Neural progenitor cell (in vitro differentiated cells): Measurements from ENCODE around the gene FAM174B. TPM values are rescaled to one million over a fixed set of nuclear protein-coding genes. Genes with fewer than 3 reads are reported as not detected.

ENCODE experiments used
- DNase-seq: peaks from one replicate; pipeline ENCODE4 v3.0.0-alpha.2; 2016; ENCODE audit warnings: low spot score
- H2AFZ ChIP-seq: fragments of 200-600 bp; sonication (generic); replicated peaks from 2 replicates; pipeline ENCODE4 v1.6.1; 2016; ENCODE audit warnings: antibody characterized with exemption
- H3F3A ChIP-seq: fragments of 200-600 bp; sonication (generic); 2 replicates; pipeline ENCODE4 v1.6.1; 2016; ENCODE audit warnings: antibody characterized with exemption, low read depth
- H3K27ac ChIP-seq: fragments of 200-600 bp; sonication (generic); 2 replicates; pipeline ENCODE4 v1.5.1; 2016; ENCODE audit warnings: mild to moderate bottlenecking
- H3K27me3 ChIP-seq: fragments of 200-600 bp; sonication (generic); 2 replicates; pipeline ENCODE4 v1.6.1; 2016; ENCODE audit warnings: mild to moderate bottlenecking, moderate library complexity
- H3K36me3 ChIP-seq: fragments of 200-600 bp; sonication (generic); 2 replicates; pipeline ENCODE4 v1.5.1; 2016
- H3K4me1 ChIP-seq: fragments of 200-600 bp; sonication (generic); 2 replicates; pipeline ENCODE4 v1.6.1; 2016; ENCODE audit warnings: mixed run types
- H3K4me2 ChIP-seq: fragments of 200-600 bp; sonication (generic); 2 replicates; pipeline ENCODE4 v1.6.1; 2016
- H3K4me3 ChIP-seq: fragments of 200-600 bp; sonication (generic); 2 replicates; pipeline ENCODE4 v1.5.1; 2016
- H3K79me2 ChIP-seq: fragments of 200-600 bp; sonication (generic); 2 replicates; pipeline ENCODE4 v1.6.1; 2016; ENCODE audit warnings: low read depth
- H3K9ac ChIP-seq: fragments of 200-600 bp; sonication (generic); 2 replicates; pipeline ENCODE4 v1.6.1; 2016
- H3K9me3 ChIP-seq: fragments of 200-600 bp; sonication (generic); 2 replicates; pipeline ENCODE4 v1.5.1; 2016; ENCODE audit warnings: low read depth
- H4K20me1 ChIP-seq: fragments of 200-600 bp; sonication (generic); 2 replicates; pipeline ENCODE4 v1.6.1; 2016; ENCODE audit warnings: low read depth
- H3K27ac Mint-ChIP-seq: 3 replicates; pipeline ENCODE4 v1.8.0; 2021; ENCODE audit warnings: mixed read lengths
- H3K27me3 Mint-ChIP-seq: 2 replicates; pipeline ENCODE4 v1.8.0; 2022; ENCODE audit warnings: low read depth, mild to moderate bottlenecking, inconsistent platforms, moderate library complexity, mixed read lengths; ENCODE audit not compliant: insufficient read depth
- H3K36me3 Mint-ChIP-seq: 3 replicates; pipeline ENCODE4 v1.8.0; 2021; ENCODE audit warnings: mixed read lengths
- H3K4me1 Mint-ChIP-seq: 3 replicates; pipeline ENCODE4 v1.8.0; 2021; ENCODE audit warnings: mixed read lengths
- H3K4me3 Mint-ChIP-seq: 3 replicates; pipeline ENCODE4 v1.8.0; 2021; ENCODE audit warnings: mild to moderate bottlenecking, moderate library complexity, mixed read lengths
- H3K9me3 Mint-ChIP-seq: 3 replicates; pipeline ENCODE4 v1.8.0; 2020; ENCODE audit warnings: mixed read lengths
- EZH2 ChIP-seq: fragments of 200-600 bp; sonication (generic); IDR thresholded peaks from 2 replicates; pipeline ENCODE4 v1.6.1; 2017; ENCODE audit warnings: antibody characterized with exemption, mild to moderate bottlenecking, moderate library complexity
- EZH2phosphoT487 ChIP-seq: fragments of 200-600 bp; sonication (generic); IDR thresholded peaks from 2 replicates; pipeline ENCODE4 v1.6.1; 2017; ENCODE audit warnings: antibody characterized with exemption
- total RNA-seq: library from RNA; depleted of rRNA; stranded (reverse); fragments of >200 nt; gene quantifications from 2 replicates; pipeline ENCODE4 v1.2.3, GENCODE V29; 2015; ENCODE audit warnings: low replicate concordance
- TF ChIP-seq, protein P1 (sequence below): fragments of 200-600 bp; sonication (generic); IDR thresholded peaks from 2 replicates; pipeline ENCODE4 v1.5.1; 2017; ENCODE audit warnings: antibody characterized with exemption, mild to moderate bottlenecking

Gene FAM174B
- total RNA-seq, 1 donor from 2014 or later = 8.6 TPM

DNA sequence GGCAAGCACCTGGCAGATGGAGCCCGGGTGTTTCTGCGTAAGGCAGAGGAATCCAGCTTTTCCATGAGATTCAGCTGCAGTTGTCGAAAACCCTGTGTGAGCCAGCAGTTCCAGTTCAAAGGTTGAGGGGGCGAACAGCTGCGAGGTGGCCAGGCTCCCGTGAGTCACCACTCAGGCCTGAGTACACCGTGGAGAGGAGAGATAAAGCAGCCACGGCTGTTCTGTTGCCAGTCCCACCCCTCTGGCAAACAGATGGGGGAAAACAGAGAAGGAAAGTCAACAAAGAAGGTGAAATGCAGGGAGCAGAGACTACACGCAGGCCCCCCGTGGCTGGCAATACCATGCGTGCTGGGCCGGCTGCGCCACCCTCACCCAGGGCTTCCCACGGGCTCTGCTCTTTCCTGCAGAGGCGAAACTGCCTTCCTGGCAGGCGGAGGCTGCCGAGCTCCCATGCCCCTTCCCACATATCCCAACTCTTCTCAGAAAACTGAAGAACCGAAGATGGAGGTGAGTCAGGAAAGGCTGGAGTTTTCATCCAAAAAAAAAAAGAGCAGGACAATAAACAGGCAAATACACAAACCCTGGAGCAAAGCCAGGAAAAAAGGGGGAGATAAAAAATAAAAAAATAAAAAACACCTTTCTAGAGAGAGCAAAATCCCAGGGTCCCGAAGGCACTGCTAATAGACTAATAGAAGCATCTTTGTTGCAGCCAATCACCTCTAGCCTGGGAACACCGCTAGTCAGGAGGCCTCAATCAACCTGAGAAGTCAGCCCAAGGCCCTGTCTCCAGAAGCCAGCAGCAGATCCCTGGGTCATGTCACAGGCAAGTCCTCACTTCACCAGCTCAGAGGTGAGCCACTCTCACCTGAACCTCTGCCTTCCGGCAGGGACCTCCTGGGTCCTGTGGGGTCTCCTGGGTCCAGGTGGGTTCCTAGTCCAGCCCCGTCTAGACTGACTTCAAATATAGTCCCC, 37.7 kb downstream of the FAM174B start:
- H4K20me1 ChIP-seq = no peaks in the 10 kb centered on the region
- Mint-ChIP-seq H3K4me3 (peak overlapping the region; percentile 46), H3K27ac (peak overlapping the region; percentile 86), H3K36me3 (peaks cover 3% of the 10 kb centered on the region), H3K27me3 (peaks cover 2% of the 10 kb centered on the region), H3K9me3 (no peaks in the 10 kb centered on the region), H3K4me1 (peaks cover 15% of the 10 kb centered on the region)
- H3F3A ChIP-seq = peaks cover 7% of the 10 kb centered on the region
- TF ChIP-seq, protein P1, sequence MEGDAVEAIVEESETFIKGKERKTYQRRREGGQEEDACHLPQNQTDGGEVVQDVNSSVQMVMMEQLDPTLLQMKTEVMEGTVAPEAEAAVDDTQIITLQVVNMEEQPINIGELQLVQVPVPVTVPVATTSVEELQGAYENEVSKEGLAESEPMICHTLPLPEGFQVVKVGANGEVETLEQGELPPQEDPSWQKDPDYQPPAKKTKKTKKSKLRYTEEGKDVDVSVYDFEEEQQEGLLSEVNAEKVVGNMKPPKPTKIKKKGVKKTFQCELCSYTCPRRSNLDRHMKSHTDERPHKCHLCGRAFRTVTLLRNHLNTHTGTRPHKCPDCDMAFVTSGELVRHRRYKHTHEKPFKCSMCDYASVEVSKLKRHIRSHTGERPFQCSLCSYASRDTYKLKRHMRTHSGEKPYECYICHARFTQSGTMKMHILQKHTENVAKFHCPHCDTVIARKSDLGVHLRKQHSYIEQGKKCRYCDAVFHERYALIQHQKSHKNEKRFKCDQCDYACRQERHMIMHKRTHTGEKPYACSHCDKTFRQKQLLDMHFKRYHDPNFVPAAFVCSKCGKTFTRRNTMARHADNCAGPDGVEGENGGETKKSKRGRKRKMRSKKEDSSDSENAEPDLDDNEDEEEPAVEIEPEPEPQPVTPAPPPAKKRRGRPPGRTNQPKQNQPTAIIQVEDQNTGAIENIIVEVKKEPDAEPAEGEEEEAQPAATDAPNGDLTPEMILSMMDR = no peak
- no peak for TF ChIP-seq EZH2
- no peak for TF ChIP-seq EZH2phosphoT487
- H2AFZ ChIP-seq = no peak overlapping the region
- DNase-seq = peak; percentile 31
- H3K9ac ChIP-seq = no peak overlapping the region
- H3K4me3 ChIP-seq = no peak overlapping the region
- no peaks in the 10 kb centered on the region for H3K9me3 ChIP-seq
- H3K79me2 ChIP-seq = no peaks in the 10 kb centered on the region
- no peak overlapping the region for H3K27ac ChIP-seq
- no peak overlapping the region for H3K4me2 ChIP-seq
- no peaks in the 10 kb centered on the region for H3K27me3 ChIP-seq
- no peaks in the 10 kb centered on the region for H3K36me3 ChIP-seq
- peaks cover 16% of the 10 kb centered on the region for H3K4me1 ChIP-seq

DNA sequence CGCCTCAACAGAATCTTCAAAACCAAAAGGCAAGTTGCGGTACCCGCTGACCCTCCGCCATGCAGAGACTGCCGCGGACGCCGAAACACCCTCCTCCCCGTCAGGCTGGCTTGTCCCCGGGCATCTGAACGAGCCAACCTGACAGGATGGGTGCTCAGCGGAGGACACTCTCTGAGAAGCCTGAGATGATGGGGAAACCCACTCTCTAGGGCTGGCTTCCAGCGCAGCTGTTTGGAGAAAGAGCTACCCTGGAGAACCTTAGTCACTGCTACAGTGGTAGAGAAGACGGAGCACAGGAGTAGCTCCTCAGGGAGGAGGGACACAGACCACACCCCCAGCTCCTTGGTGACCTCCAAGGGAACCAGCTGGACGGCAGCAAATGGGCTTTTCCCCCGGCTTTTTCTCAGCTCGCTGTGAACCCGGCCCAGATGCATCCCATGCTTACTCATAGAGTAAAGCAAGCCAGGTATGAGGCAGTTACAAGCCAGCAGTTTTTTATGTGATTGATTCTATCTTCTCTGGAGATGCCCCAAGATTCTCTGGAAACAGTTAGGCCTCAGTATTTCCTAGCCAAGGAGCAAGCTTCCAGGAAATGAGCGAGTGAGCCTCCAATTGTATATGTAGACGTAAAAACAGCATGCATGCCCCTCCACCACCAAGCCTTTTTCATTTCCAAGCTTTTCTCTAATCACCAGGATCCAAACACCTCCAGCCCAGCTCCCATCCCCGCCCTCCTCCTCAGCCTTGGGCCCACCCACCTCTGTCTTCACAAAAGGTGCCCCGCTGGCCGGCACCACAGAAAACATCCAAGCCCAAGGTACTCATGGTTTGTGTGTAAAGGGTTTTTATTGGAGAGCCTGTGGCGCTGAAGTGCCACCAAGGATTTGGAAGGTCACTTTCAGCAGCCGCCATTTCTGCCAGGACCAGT, 38.7 kb downstream of the FAM174B start:
- peaks cover 3% of the 10 kb centered on the region for H3K36me3 Mint-ChIP-seq

More for the DNA sequence above, 38.7 kb downstream of the FAM174B start:
- Mint-ChIP-seq H3K9me3 (no peaks in the 10 kb centered on the region), H3K4me3 (no peak overlapping the region), H3K27ac (peak overlapping the region; percentile 91), H3K4me1 (peaks cover 15% of the 10 kb centered on the region), H3K27me3 (peaks cover 2% of the 10 kb centered on the region)
- Histone ChIP-seq H3K79me2 (no peaks in the 10 kb centered on the region), H2AFZ (no peak overlapping the region), H3K4me1 (peaks cover 16% of the 10 kb centered on the region), H3K27me3 (no peaks in the 10 kb centered on the region), H3K4me3 (no peak overlapping the region), H4K20me1 (no peaks in the 10 kb centered on the region), H3K27ac (no peak overlapping the region), H3F3A (peaks cover 7% of the 10 kb centered on the region), H3K9ac (no peak overlapping the region), H3K4me2 (no peak overlapping the region), H3K36me3 (no peaks in the 10 kb centered on the region), H3K9me3 (no peaks in the 10 kb centered on the region)
- no peak for DNase-seq
- TF ChIP-seq, protein P1 = no peak
- TF ChIP-seq EZH2phosphoT487 = no peak
- no peak for TF ChIP-seq EZH2
